GM20431 (cell line): ENCODE results near the gene STPG4.

Experiments used
- in situ Hi-C: fragments of 300-500 bp; cut with MseI, MboI; formaldehyde crosslinking; loops from one replicate; pipeline ENCODE4 v1.15.0; 2020; ENCODE audit warnings: low sequenced_read_pairs; ENCODE audit not compliant: unreplicated experiment

STPG4 gene

GRCh38 chr2:47062681-47063537 is 92.2 kb downstream of the STPG4 start:
- in situ Hi-C loops = no loop called here

GRCh38 chr2:47061944-47062678 is 93.0 kb downstream of the STPG4 start:
- in situ Hi-C loops = no loop called here

- in situ Hi-C loops = no loop called here
Observed at GRCh38 chr2:47060652-47061170, 94.4 kb downstream of the STPG4 start.

DNA sequence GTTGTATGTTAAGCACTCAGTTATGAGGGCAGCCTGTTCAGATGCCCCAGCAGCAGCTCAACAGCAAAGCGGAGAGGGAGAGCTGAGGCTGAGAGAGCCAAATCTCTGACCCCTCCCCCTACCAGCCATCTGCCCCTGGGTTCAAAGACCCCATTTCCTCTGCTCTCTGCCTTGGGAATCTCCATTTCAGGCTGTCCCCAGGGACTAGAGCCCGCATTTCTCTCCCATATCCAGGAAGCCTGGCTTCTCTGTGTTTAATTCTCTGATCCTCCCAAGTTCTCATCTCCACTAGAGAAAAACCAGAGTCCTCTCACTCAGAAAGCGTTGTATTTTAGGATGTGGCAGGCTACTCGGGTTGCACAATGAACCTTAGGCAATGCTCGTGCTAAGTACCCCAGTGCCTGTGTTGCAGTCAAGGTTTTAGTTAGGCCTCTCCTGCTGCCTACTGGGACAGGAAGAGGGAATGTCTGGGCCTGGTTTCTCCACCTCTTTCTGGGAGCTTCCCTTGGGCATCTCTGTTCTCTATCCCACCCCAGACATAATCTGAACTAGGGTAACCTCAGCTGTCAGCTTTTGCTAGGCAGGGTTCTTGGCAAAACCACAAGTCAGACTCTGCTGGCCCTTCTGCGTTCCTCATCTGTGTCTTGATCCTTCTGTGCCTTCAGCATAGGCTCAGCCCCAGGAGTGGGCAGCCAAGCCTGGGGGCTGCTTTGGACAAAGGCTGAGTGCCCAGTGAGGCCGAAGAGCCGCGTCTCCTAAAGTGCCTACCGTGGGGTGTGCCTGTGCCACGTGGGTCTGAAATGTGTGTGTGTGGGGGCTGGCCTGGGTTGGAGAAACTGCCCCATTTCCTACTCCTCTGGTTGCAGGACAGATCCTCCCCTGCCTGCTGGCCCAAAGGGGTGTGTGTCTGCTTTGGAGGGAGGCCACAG is 96.8 kb downstream of the STPG4 start:
- in situ Hi-C loops = no loop called here

- in situ Hi-C loops = no loop called here
Observed at GRCh38 chr2:47057687-47058002, 97.5 kb downstream of the STPG4 start.

GRCh38 chr2:47056868-47057686 is 98.0 kb downstream of the STPG4 start:
- in situ Hi-C loops = no loop called here

DNA sequence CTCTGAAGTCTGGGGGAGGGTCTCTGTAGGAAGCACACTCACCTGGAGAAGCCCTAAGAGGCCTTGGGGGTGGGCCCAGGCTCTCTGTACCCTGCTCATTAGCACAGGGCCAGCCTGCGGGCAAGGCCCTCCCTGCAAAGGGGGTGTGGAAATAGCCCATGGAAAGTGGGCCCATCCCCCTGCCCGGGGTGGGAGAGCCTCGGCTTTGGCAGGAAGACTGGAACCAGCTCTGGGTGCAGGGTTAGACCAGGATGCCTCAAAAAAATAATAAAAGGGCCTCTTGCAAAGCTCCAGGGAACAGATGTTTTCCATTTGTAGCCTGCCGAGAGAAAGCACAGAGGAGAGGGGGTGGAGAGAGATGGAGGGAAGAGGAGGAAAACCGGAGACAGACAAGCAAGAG is 98.7 kb downstream of the STPG4 start:
- in situ Hi-C loops = no loop called here

- in situ Hi-C loops = no loop called here
Observed at GRCh38 chr2:47054868-47055267, 100.2 kb downstream of the STPG4 start.

GRCh38 chr2:47054036-47054555 is 101.0 kb downstream of the STPG4 start:
- in situ Hi-C loops = no loop called here

DNA sequence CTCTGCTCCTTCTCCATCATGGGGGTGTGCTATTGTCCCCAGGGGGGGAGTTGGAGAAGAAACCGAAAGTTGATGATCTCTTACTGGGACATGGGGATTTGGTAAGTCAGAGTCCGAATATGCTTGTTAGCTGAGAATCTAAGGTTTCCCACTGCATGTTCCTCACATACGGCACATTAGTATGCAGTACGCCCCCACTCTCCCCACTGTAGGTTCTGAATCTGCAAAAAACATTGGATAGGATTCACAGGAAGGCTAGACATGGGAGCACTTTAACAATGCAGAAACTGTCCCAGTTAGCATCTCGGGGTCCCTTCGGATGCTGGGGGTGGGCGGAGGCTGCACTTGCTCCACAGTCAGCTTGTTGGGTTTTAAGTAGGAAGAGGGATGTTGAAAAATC is 102.3 kb downstream of the STPG4 start:
- in situ Hi-C loops = no loop called here

GRCh38 chr2:47051562-47051961 is 103.5 kb downstream of the STPG4 start:
- in situ Hi-C loops = no loop called here

- in situ Hi-C loops = no loop called here
Observed at GRCh38 chr2:47050762-47051161, 104.3 kb downstream of the STPG4 start.

DNA sequence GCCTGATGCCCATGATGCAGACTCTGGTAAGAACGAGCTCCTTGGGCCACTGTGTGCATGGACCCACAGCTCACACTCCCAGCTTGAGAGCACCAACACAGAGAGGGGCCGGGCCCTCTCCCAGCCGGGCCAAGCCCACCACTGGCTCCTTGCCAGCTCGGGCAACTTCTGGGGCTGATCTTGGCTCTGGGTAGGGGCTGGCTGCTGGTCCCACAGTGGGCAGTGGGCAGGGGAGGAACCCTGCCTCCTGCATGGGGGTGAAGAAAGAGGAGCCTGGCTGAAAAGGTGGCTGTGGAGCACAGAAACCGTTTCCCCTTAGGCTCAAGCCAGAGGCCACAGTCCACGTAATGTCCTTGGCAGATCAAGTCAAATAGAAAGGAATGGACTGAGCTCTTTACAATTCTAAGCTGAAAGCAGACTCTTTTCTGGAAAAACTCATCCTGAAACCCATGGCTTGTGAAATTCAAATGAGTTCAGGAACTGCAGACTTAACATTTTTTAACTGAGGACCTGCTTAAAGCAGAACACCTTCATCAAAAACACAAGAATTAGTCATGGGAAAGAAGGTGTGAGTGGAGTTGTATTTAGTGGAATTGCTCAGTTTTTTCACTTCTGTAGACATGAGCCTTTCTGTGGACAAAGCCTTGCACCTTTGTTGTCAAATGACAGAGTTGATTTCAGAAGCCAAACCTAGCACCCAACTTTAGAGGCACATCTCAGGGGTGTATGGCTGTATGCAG is 104.9 kb downstream of the STPG4 start:
- in situ Hi-C loops = no loop called here

DNA sequence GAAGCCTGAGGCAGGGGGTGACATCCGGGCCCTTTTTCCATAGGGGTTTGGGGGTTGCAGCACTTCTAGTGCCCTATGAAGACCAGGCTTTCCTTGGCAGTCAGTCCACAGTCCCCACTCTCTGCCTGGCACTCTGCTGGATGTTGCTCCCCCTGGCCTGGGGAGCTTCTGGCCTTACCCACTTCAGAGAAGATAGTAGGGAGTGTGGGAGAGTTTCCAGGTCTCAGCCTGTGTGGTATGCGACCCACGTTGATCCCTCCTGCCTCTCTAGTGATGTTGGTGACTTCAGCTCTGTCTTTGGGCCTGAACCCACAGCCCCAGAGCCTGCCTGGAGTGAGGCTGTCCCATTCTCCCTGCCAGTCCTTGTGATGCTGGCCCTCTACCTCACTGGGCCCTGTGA is 105.6 kb downstream of the STPG4 start:
- in situ Hi-C loops = no loop called here

DNA sequence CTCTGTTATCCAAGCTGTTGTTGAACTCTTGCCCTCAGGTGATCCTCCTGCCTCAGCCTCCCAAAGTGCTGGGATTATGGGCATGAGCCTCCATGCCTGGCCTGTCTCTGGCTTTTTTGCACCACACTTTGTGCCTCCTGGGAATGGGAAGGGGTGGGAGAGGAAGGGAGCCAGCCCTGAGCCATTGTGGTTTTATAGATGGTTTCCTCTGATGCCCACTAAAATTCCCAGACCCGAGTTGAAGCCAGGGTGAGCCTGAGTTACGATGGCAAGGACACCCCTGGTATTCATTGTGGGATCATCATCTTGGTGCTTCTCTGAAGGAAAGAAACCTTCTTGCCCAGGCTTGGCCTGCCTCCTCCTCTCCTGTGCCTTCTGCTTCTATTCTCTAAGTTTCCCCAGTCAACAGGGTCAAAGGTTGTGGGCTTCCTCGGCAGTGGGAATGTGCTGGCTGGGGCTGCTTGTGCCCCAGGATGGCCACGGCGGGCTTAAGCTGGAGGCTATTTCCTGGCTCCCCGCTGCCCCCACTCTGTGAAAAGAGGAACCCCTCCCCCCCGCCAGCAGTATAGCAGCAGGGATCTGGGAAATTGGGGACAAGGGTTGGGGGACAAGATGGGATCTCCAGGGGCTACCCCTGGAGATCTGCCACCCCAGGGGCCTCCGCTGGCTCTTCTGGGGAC is 106.2 kb downstream of the STPG4 start:
- in situ Hi-C loops = no loop called here

GRCh38 chr2:47046271-47046670 is 108.8 kb downstream of the STPG4 start:
- in situ Hi-C loops = no loop called here

DNA sequence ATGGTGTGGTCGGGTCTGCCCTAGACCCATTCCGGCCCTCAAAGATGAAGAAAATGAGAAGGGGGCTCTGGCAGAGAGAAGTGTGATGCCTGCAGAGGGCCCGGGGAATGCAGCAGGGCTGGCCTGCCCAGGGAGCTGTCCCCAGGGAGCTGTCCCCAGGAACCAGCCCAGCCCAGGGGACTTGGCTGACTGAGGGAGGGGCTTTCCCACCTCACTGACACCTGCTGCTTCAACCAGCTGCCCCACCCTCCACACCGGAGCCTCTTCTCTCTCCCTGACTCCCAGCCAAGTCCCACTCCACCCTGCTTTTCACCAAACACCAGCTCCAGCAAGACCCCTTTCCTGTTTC is 111.2 kb downstream of the STPG4 start:
- in situ Hi-C loops = no loop called here
